Neural progenitor cell (in vitro differentiated cells): ENCODE data around the gene IDUA. TPM values are rescaled to one million over a fixed set of nuclear protein-coding genes. Genes with fewer than 3 reads are reported as not detected.

Source experiments
- DNase-seq: peaks from one replicate; pipeline ENCODE4 v3.0.0-alpha.2; 2016; ENCODE audit warnings: low spot score
- H2AFZ ChIP-seq: fragments of 200-600 bp; sonication (generic); replicated peaks from 2 replicates; pipeline ENCODE4 v1.6.1; 2016; ENCODE audit warnings: antibody characterized with exemption
- H3F3A ChIP-seq: fragments of 200-600 bp; sonication (generic); 2 replicates; pipeline ENCODE4 v1.6.1; 2016; ENCODE audit warnings: antibody characterized with exemption, low read depth
- H3K27ac ChIP-seq: fragments of 200-600 bp; sonication (generic); 2 replicates; pipeline ENCODE4 v1.5.1; 2016; ENCODE audit warnings: mild to moderate bottlenecking
- H3K27me3 ChIP-seq: fragments of 200-600 bp; sonication (generic); 2 replicates; pipeline ENCODE4 v1.6.1; 2016; ENCODE audit warnings: mild to moderate bottlenecking, moderate library complexity
- H3K36me3 ChIP-seq: fragments of 200-600 bp; sonication (generic); 2 replicates; pipeline ENCODE4 v1.5.1; 2016
- H3K4me1 ChIP-seq: fragments of 200-600 bp; sonication (generic); 2 replicates; pipeline ENCODE4 v1.6.1; 2016; ENCODE audit warnings: mixed run types
- H3K4me2 ChIP-seq: fragments of 200-600 bp; sonication (generic); 2 replicates; pipeline ENCODE4 v1.6.1; 2016
- H3K4me3 ChIP-seq: fragments of 200-600 bp; sonication (generic); 2 replicates; pipeline ENCODE4 v1.5.1; 2016
- H3K79me2 ChIP-seq: fragments of 200-600 bp; sonication (generic); 2 replicates; pipeline ENCODE4 v1.6.1; 2016; ENCODE audit warnings: low read depth
- H3K9ac ChIP-seq: fragments of 200-600 bp; sonication (generic); 2 replicates; pipeline ENCODE4 v1.6.1; 2016
- H3K9me3 ChIP-seq: fragments of 200-600 bp; sonication (generic); 2 replicates; pipeline ENCODE4 v1.5.1; 2016; ENCODE audit warnings: low read depth
- H4K20me1 ChIP-seq: fragments of 200-600 bp; sonication (generic); 2 replicates; pipeline ENCODE4 v1.6.1; 2016; ENCODE audit warnings: low read depth
- H3K27ac Mint-ChIP-seq: 3 replicates; pipeline ENCODE4 v1.8.0; 2021; ENCODE audit warnings: mixed read lengths
- H3K27me3 Mint-ChIP-seq: 2 replicates; pipeline ENCODE4 v1.8.0; 2022; ENCODE audit warnings: low read depth, mild to moderate bottlenecking, inconsistent platforms, moderate library complexity, mixed read lengths; ENCODE audit not compliant: insufficient read depth
- H3K36me3 Mint-ChIP-seq: 3 replicates; pipeline ENCODE4 v1.8.0; 2021; ENCODE audit warnings: mixed read lengths
- H3K4me1 Mint-ChIP-seq: 3 replicates; pipeline ENCODE4 v1.8.0; 2021; ENCODE audit warnings: mixed read lengths
- H3K4me3 Mint-ChIP-seq: 3 replicates; pipeline ENCODE4 v1.8.0; 2021; ENCODE audit warnings: mild to moderate bottlenecking, moderate library complexity, mixed read lengths
- H3K9me3 Mint-ChIP-seq: 3 replicates; pipeline ENCODE4 v1.8.0; 2020; ENCODE audit warnings: mixed read lengths
- EZH2 ChIP-seq: fragments of 200-600 bp; sonication (generic); IDR thresholded peaks from 2 replicates; pipeline ENCODE4 v1.6.1; 2017; ENCODE audit warnings: antibody characterized with exemption, mild to moderate bottlenecking, moderate library complexity
- EZH2phosphoT487 ChIP-seq: fragments of 200-600 bp; sonication (generic); IDR thresholded peaks from 2 replicates; pipeline ENCODE4 v1.6.1; 2017; ENCODE audit warnings: antibody characterized with exemption
- total RNA-seq: library from RNA; depleted of rRNA; stranded (reverse); fragments of >200 nt; gene quantifications from 2 replicates; pipeline ENCODE4 v1.2.3, GENCODE V29; 2015; ENCODE audit warnings: low replicate concordance
- TF ChIP-seq, protein P1 (sequence below): fragments of 200-600 bp; sonication (generic); IDR thresholded peaks from 2 replicates; pipeline ENCODE4 v1.5.1; 2017; ENCODE audit warnings: antibody characterized with exemption, mild to moderate bottlenecking

The IDUA gene
- total RNA-seq, 1 donor from 2014 or later, result 0.47 TPM

DNA sequence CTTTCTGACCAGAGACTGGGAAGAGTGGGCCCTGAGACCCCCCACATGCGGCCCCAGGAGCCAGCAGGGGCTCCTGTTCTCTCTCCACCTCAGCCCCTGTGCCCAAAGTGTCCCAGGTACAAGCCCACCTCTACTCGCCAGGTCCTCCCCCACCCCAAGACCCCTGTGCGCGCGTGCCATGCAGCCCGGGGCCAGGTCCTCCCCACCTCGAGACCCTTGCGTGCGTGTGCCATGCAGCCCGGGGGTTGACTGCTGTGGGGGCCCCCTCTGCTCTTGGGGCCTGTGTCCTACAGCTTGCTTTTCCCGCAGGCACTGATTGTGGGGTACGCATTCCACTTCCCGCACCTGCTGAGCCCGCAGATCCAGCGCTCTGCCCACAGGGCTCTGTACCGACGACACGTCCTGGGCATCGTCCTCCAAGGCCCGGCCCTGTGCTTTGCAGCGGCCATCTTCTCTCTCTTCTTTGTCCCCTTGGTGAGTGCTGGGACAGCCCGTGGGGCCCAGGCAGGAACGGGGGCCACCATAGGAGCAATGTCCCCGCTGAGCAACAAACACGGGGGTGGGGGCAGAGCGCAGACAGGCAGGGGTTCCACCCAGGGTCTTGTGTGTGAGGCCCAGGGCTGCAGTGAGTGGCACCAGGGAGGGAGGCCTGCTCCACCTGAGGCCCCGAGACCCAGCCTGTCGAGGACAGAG lies 33.8 kb upstream of the IDUA start:
- TF ChIP-seq, protein P1, sequence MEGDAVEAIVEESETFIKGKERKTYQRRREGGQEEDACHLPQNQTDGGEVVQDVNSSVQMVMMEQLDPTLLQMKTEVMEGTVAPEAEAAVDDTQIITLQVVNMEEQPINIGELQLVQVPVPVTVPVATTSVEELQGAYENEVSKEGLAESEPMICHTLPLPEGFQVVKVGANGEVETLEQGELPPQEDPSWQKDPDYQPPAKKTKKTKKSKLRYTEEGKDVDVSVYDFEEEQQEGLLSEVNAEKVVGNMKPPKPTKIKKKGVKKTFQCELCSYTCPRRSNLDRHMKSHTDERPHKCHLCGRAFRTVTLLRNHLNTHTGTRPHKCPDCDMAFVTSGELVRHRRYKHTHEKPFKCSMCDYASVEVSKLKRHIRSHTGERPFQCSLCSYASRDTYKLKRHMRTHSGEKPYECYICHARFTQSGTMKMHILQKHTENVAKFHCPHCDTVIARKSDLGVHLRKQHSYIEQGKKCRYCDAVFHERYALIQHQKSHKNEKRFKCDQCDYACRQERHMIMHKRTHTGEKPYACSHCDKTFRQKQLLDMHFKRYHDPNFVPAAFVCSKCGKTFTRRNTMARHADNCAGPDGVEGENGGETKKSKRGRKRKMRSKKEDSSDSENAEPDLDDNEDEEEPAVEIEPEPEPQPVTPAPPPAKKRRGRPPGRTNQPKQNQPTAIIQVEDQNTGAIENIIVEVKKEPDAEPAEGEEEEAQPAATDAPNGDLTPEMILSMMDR, result no peak
- TF ChIP-seq EZH2phosphoT487, result no peak
- no peak for TF ChIP-seq EZH2
- Histone ChIP-seq H3K27ac (no peak overlapping the region), H3K4me2 (no peak overlapping the region), H3K27me3 (no peaks in the 10 kb centered on the region), H3K4me3 (no peak overlapping the region), H3K4me1 (peaks cover 4% of the 10 kb centered on the region), H3K79me2 (no peaks in the 10 kb centered on the region), H3K9me3 (no peaks in the 10 kb centered on the region), H4K20me1 (no peaks in the 10 kb centered on the region), H2AFZ (no peak overlapping the region), H3K9ac (no peak overlapping the region), H3K36me3 (no peaks in the 10 kb centered on the region), H3F3A (no peaks in the 10 kb centered on the region)
- H3K36me3 Mint-ChIP-seq, result peaks cover 7% of the 10 kb centered on the region
- H3K9me3 Mint-ChIP-seq, result no peaks in the 10 kb centered on the region
- peaks cover 3% of the 10 kb centered on the region for H3K4me1 Mint-ChIP-seq
- H3K27ac Mint-ChIP-seq, result no peak overlapping the region
- no peak overlapping the region for H3K4me3 Mint-ChIP-seq
- DNase-seq, result no peak
- peaks cover 3% of the 10 kb centered on the region for H3K27me3 Mint-ChIP-seq

- no peaks in the 10 kb centered on the region for H3K79me2 ChIP-seq
- no peak overlapping the region for H3K4me3 Mint-ChIP-seq
- no peak overlapping the region for H3K27ac ChIP-seq
- no peaks in the 10 kb centered on the region for H3K9me3 Mint-ChIP-seq
- H3K36me3 Mint-ChIP-seq, result peaks cover 8% of the 10 kb centered on the region
- H3K9ac ChIP-seq, result no peak overlapping the region
- no peaks in the 10 kb centered on the region for H3K36me3 ChIP-seq
- DNase-seq, result no peak
- H4K20me1 ChIP-seq, result no peaks in the 10 kb centered on the region
- TF ChIP-seq, protein P1, result no peak
- TF ChIP-seq EZH2, result no peak
- TF ChIP-seq EZH2phosphoT487, result no peak
- no peaks in the 10 kb centered on the region for H3K9me3 ChIP-seq
- no peaks in the 10 kb centered on the region for H3K27me3 ChIP-seq
- H3K27me3 Mint-ChIP-seq, result peaks cover 5% of the 10 kb centered on the region
- no peaks in the 10 kb centered on the region for H3F3A ChIP-seq
- no peak overlapping the region for H2AFZ ChIP-seq
- no peak overlapping the region for H3K4me2 ChIP-seq
- no peak overlapping the region for H3K4me3 ChIP-seq
- peaks cover 3% of the 10 kb centered on the region for H3K4me1 Mint-ChIP-seq
- no peak overlapping the region for H3K27ac Mint-ChIP-seq
- peaks cover 4% of the 10 kb centered on the region for H3K4me1 ChIP-seq
These were observed 33.3 kb upstream of the IDUA start for GRCh38 chr4:953574-953915.

DNA sequence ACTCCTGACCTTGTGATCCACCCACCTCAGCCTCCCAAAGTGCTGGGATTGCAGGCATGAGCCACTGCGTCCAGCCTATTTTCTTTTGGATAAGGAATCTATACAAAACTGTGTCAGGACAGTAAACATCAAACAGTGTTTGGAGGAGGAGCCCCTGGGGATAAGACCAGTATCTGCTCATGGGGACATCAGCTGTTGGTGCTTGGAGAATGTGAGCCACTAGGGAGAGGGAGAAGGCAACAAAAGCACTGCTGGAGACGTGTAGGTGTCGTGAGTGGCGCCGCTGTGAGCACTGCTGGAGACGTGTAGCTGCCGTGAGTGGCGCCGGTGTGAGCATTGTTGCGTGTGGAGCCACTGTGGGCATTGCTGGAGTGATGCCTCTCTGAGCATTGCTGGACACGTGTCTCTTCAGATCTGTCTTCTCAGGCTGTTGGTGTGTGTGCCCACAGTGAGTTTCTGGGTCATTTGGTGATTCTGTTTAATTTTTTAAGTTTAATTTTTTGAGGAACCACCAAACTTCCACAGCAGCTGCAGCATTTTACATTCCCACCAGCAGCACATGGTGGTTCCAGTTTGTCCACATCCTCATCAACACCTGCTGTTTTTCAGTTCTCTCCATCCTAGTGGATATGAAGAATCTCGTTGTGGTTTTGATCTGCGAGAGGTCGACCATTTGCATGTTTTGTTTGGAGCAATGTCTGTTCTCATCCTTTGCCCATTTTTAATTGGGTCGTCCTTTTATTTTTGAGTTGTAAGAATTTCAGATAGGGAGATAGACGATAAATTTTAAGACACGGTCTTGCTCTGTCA lies 32.4 kb upstream of the IDUA start:
- Histone ChIP-seq H3K9ac (no peak overlapping the region), H4K20me1 (no peaks in the 10 kb centered on the region), H3K27me3 (no peaks in the 10 kb centered on the region), H3K4me1 (peaks cover 4% of the 10 kb centered on the region), H3K36me3 (no peaks in the 10 kb centered on the region), H3K79me2 (no peaks in the 10 kb centered on the region), H3K4me3 (no peak overlapping the region), H3K4me2 (no peak overlapping the region), H3K27ac (no peak overlapping the region), H3K9me3 (no peaks in the 10 kb centered on the region), H2AFZ (no peak overlapping the region), H3F3A (no peaks in the 10 kb centered on the region)
- peaks cover 11% of the 10 kb centered on the region for H3K36me3 Mint-ChIP-seq
- TF ChIP-seq EZH2phosphoT487 (no peak), EZH2 (no peak)
- TF ChIP-seq, protein P1, result no peak
- H3K27ac Mint-ChIP-seq, result no peak overlapping the region
- H3K27me3 Mint-ChIP-seq, result peaks cover 6% of the 10 kb centered on the region
- H3K4me1 Mint-ChIP-seq, result peaks cover 6% of the 10 kb centered on the region
- no peaks in the 10 kb centered on the region for H3K9me3 Mint-ChIP-seq
- H3K4me3 Mint-ChIP-seq, result no peak overlapping the region
- DNase-seq, result no peak
